WTC11 (cell line): ENCODE measurements around the gene SNHG17.

ENCODE experiments used
- KAT7 ChIP-seq: sonication (generic); formaldehyde crosslinking; IDR thresholded peaks from 2 replicates; pipeline ENCODE4 v1.8.1; 2023; ENCODE audit warnings: missing genetic modification reagents, mild to moderate bottlenecking, borderline replicate concordance
- SMAD4 ChIP-seq: sonication (generic); formaldehyde crosslinking; IDR thresholded peaks from 2 replicates; pipeline ENCODE4 v1.8.0; 2022; ENCODE audit warnings: mild to moderate bottlenecking, missing genetic modification reagents
- TF ChIP-seq, protein P1 (sequence below): fragments of 200-600 bp; IDR thresholded peaks from 2 replicates; pipeline ENCODE4 v1.8.0; 2022; ENCODE audit warnings: antibody characterized with exemption

DNA sequence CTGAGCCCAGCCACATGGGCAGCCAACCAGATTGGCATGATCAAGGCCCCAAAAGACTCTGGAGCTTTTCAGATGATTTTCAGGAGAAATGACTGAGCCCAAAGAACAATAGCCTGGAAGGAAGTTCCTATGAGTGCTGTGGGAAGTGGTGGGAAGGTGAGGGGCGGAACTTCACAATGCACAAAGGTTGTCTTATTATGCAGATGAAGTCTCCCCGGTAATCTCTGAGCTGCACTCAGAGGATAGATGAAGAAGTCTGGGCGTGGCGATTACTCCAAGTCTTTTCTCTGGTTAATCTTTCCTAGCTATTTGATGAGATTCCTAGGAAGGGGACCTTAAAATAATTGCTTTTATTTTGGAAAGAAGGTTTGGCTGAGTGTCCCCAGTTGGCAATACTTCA lies 52.0 kb downstream of the SNHG17 start:
- TF ChIP-seq, protein P1, sequence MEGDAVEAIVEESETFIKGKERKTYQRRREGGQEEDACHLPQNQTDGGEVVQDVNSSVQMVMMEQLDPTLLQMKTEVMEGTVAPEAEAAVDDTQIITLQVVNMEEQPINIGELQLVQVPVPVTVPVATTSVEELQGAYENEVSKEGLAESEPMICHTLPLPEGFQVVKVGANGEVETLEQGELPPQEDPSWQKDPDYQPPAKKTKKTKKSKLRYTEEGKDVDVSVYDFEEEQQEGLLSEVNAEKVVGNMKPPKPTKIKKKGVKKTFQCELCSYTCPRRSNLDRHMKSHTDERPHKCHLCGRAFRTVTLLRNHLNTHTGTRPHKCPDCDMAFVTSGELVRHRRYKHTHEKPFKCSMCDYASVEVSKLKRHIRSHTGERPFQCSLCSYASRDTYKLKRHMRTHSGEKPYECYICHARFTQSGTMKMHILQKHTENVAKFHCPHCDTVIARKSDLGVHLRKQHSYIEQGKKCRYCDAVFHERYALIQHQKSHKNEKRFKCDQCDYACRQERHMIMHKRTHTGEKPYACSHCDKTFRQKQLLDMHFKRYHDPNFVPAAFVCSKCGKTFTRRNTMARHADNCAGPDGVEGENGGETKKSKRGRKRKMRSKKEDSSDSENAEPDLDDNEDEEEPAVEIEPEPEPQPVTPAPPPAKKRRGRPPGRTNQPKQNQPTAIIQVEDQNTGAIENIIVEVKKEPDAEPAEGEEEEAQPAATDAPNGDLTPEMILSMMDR: no peak
- TF ChIP-seq KAT7 (CRISPR knock-in tag) (no peak), SMAD4 (CRISPR knock-in tag) (no peak)
